Measurements from ENCODE around the gene ARHGAP24.

Gene ARHGAP24

GRCh38 chr4:85613901-85614300 is 139.0 kb downstream of the ARHGAP24 start:
- no peak for TF ChIP-seq CTCF (IDR thresholded peaks at IDR 0.05)

GRCh38 chr4:85615952-85616351 is 141.0 kb downstream of the ARHGAP24 start:
- no peak for TF ChIP-seq CTCF (IDR thresholded peaks at IDR 0.05)

DNA sequence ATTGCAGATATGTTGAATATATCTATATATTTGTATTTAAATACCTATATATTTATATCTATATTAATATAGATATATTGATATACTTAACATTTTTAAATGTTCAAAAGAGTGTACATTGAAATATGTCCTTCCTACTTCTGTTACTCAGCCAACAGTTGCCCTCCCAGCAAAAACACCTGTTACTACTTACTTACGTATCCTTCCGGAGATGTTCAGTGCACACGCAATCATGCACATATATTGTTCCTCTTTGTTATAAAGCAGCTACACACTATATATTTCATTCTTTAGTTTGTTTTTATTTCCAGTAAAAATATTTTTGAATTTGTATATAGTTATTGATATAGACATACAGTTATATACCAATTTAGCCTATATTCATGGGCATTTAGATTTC is 142.3 kb downstream of the ARHGAP24 start:
- TF ChIP-seq CTCF (IDR thresholded peaks at IDR 0.05) = no peak

GRCh38 chr4:85632981-85633380 is 158.0 kb downstream of the ARHGAP24 start:
- no peak for TF ChIP-seq CTCF (IDR thresholded peaks at IDR 0.05)

DNA sequence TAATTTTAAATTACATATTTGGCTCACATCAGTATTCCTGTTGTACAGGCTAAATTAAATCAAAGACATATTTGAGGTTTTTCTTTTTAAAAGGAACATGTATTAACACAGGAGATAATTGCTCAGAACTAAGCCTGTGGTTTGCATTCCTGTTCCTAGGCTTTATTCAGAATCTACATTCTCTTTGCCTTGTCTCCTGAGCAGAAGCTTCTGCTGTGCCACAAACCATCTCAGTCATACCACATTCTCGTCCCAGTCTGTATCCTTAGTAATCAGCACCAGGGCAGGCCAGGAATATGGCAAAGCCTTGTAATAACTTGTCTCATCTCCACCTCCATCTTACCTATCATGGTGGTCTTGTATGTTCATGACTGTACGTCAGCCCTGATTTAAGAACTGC is 162.8 kb downstream of the ARHGAP24 start:
- no peak for TF ChIP-seq CTCF (IDR thresholded peaks at IDR 0.05)

GRCh38 chr4:85639946-85640345 is 165.0 kb downstream of the ARHGAP24 start:
- TF ChIP-seq CTCF (IDR thresholded peaks at IDR 0.05) = no peak

DNA sequence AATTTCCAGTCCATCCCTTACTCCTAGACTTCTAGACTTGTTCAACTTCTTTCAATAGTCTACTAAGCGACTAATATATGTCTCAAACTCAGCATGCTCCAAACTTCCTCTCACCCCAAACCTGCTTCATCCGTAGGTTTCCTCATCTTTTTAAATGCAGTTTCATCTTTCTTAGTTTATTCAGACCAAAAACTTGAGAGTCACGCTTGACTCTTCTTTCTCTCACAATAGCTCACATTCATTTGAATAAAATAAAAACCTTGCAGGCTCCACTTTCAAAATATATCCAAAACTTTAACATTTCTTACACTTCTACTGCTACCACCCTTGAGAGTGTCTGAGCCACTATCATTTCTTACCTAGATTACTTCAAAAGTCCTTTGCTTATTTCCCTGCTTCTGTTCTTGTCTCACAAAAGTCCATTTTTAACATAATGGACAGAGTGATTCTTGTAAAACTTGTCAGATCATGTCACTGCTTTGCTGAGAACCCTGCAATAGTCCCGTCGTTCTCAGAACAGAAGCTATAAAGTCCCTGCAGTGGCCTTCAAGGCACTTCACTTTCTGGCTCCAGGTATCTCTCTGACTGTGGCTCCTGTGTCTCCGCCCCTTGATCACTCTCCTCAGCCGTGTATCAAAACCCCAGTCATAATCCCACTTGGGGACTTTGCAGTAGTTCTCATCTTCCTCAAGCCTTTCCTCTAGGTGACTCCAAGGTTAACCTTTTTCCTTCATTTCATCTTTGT is 167.6 kb downstream of the ARHGAP24 start:
- no peak for TF ChIP-seq CTCF (IDR thresholded peaks at IDR 0.05)

GRCh38 chr4:85644061-85644460 is 169.1 kb downstream of the ARHGAP24 start:
- TF ChIP-seq CTCF (IDR thresholded peaks at IDR 0.05) = no peak

Data from LNCAP (cell line).